Activated CD4-positive, alpha-beta memory T cell treated with anti-CD3 and anti-CD28 coated beads for 36 hours (primary cell): ENCODE measurements around the gene CYRIA. TPM values are rescaled to one million over a fixed set of nuclear protein-coding genes. Genes with fewer than 3 reads are reported as not detected.

Experiments
- CTCF ChIA-PET: fragments of 350-600 bp; sonication (Branson Sonifier 250); formaldehyde crosslinking; loops from one replicate; lab custom pipeline; 2021; ENCODE audit warnings: antibody characterized with exemption, inconsistent platforms; lab: Charles Lee
- POLR2A ChIA-PET: fragments of 350-600 bp; sonication (Branson Sonifier 250); formaldehyde crosslinking; loops from one replicate; lab custom pipeline; 2021; ENCODE audit warnings: antibody characterized with exemption; lab: Charles Lee
- DNase-seq: peaks from one replicate; pipeline ENCODE4 v3.0.0-alpha.2; 2020
- H3K27ac Mint-ChIP-seq: one replicate; pipeline ENCODE4 v1.8.0; 2021; ENCODE audit warnings: mixed read lengths
- H3K27me3 Mint-ChIP-seq: one replicate; pipeline ENCODE4 v1.8.0; 2021; ENCODE audit warnings: mixed read lengths
- H3K36me3 Mint-ChIP-seq: one replicate; pipeline ENCODE4 v1.8.0; 2021; ENCODE audit warnings: mixed read lengths
- H3K4me1 Mint-ChIP-seq: one replicate; pipeline ENCODE4 v1.8.0; 2021; ENCODE audit warnings: low read depth, mixed read lengths
- H3K4me3 Mint-ChIP-seq: one replicate; pipeline ENCODE4 v1.8.0; 2021; ENCODE audit warnings: mild to moderate bottlenecking, mixed read lengths
- H3K9me3 Mint-ChIP-seq: one replicate; pipeline ENCODE4 v1.8.0; 2021; ENCODE audit warnings: mixed read lengths
- intact Hi-C: fragments of 100-400 bp; cut with micrococcal nuclease; formaldehyde crosslinking; loops from one replicate; pipeline ENCODE4 v1.15.1; 2023
- total RNA-seq, 2 experiments: library from RNA; stranded (reverse); gene quantifications; one replicate each; pipeline ENCODE4 v1.2.3, GENCODE V29; 2021

CYRIA gene
- total RNA-seq, 2 experiments from 2014 or later = 0.81 to 0.99 TPM

- Mint-ChIP-seq H3K27ac (no peak overlapping the region), H3K4me1 (peaks cover 9% of the 10 kb centered on the region), H3K36me3 (no peaks in the 10 kb centered on the region), H3K27me3 (peaks cover 5% of the 10 kb centered on the region), H3K4me3 (no peak overlapping the region), H3K9me3 (no peaks in the 10 kb centered on the region)
- intact Hi-C loops = no loop called here
- DNase-seq = no peak
- CTCF ChIA-PET = no interaction called here
- POLR2A ChIA-PET = no interaction called here
Observed at GRCh38 chr2:16633621-16634430, 31.8 kb downstream of the CYRIA start.

- Mint-ChIP-seq H3K4me3 (no peak overlapping the region), H3K36me3 (no peaks in the 10 kb centered on the region), H3K4me1 (no peaks in the 10 kb centered on the region), H3K27me3 (peaks cover 5% of the 10 kb centered on the region), H3K27ac (no peak overlapping the region), H3K9me3 (no peaks in the 10 kb centered on the region)
- intact Hi-C loops = no loop called here
- CTCF ChIA-PET = interaction anchor here (1.0 kb wide), 1 partner anchor 19 kb away, joined by 3 read pairs; no protein-coding TSS in a partner anchor
- DNase-seq = no peak
- POLR2A ChIA-PET = no interaction called here
Observed at GRCh38 chr2:16632598-16632997, 33.0 kb downstream of the CYRIA start.

- Mint-ChIP-seq H3K36me3 (no peaks in the 10 kb centered on the region), H3K4me1 (peaks cover 3% of the 10 kb centered on the region), H3K4me3 (no peak overlapping the region), H3K9me3 (no peaks in the 10 kb centered on the region), H3K27ac (no peak overlapping the region), H3K27me3 (peaks cover 5% of the 10 kb centered on the region)
- ChIA-PET POLR2A (no interaction called here), CTCF (interaction anchor here (1.4 kb wide), 1 partner anchor 8 kb away, joined by 3 read pairs; no protein-coding TSS in a partner anchor)
- no peak for DNase-seq
- intact Hi-C loops = no loop called here
Observed at GRCh38 chr2:16630463-16630862, 35.2 kb downstream of the CYRIA start.

GRCh38 chr2:16629770-16630169 lies 35.9 kb downstream of the CYRIA start:
- Mint-ChIP-seq H3K4me1 (peaks cover 8% of the 10 kb centered on the region), H3K4me3 (no peak overlapping the region), H3K36me3 (no peaks in the 10 kb centered on the region), H3K27ac (no peak overlapping the region), H3K9me3 (no peaks in the 10 kb centered on the region), H3K27me3 (peaks cover 5% of the 10 kb centered on the region)
- intact Hi-C loops = no loop called here
- ChIA-PET CTCF (no interaction called here), POLR2A (no interaction called here)
- no peak for DNase-seq

- ChIA-PET POLR2A (no interaction called here), CTCF (interaction anchor here (1.4 kb wide), 1 partner anchor 20 kb away, joined by 5 read pairs; no protein-coding TSS in a partner anchor)
- DNase-seq = no peak
- Mint-ChIP-seq H3K27me3 (peaks cover 5% of the 10 kb centered on the region), H3K36me3 (no peaks in the 10 kb centered on the region), H3K4me1 (peaks cover 10% of the 10 kb centered on the region), H3K27ac (no peak overlapping the region), H3K4me3 (no peak overlapping the region), H3K9me3 (no peaks in the 10 kb centered on the region)
- intact Hi-C loops = no loop called here
Observed at GRCh38 chr2:16629044-16629443, 36.6 kb downstream of the CYRIA start.

GRCh38 chr2:16628314-16628713 lies 37.3 kb downstream of the CYRIA start:
- Mint-ChIP-seq H3K4me3 (no peak overlapping the region), H3K9me3 (no peaks in the 10 kb centered on the region), H3K27ac (no peak overlapping the region), H3K4me1 (peaks cover 17% of the 10 kb centered on the region), H3K36me3 (no peaks in the 10 kb centered on the region), H3K27me3 (peaks cover 3% of the 10 kb centered on the region)
- POLR2A ChIA-PET = no interaction called here
- intact Hi-C loops = no loop called here
- CTCF ChIA-PET = interaction anchor here (0.6 to 1.4 kb wide), 3 partner anchors 19 to 269 kb away, joined by 4 to 5 read pairs (median 5); no protein-coding TSS in a partner anchor
- no peak for DNase-seq

- H3K4me3 Mint-ChIP-seq = no peak overlapping the region
- ChIA-PET POLR2A (no interaction called here), CTCF (interaction anchor here (1.4 kb wide), 1 partner anchor 18 kb away, joined by 5 read pairs; no protein-coding TSS in a partner anchor)
- no peaks in the 10 kb centered on the region for H3K9me3 Mint-ChIP-seq
- intact Hi-C loops = no loop called here
- peaks cover 29% of the 10 kb centered on the region for H3K4me1 Mint-ChIP-seq
- H3K27ac Mint-ChIP-seq = no peak overlapping the region
- no peaks in the 10 kb centered on the region for H3K36me3 Mint-ChIP-seq
- DNase-seq = no peak
- no peaks in the 10 kb centered on the region for H3K27me3 Mint-ChIP-seq
Observed at GRCh38 chr2:16626997-16627605, 38.5 kb downstream of the CYRIA start.

- intact Hi-C loops = no loop called here
- no peaks in the 10 kb centered on the region for H3K27me3 Mint-ChIP-seq
- H3K4me1 Mint-ChIP-seq = peaks cover 29% of the 10 kb centered on the region
- no peaks in the 10 kb centered on the region for H3K36me3 Mint-ChIP-seq
- ChIA-PET POLR2A (no interaction called here), CTCF (no interaction called here)
- H3K4me3 Mint-ChIP-seq = no peak overlapping the region
- no peak for DNase-seq
- no peaks in the 10 kb centered on the region for H3K9me3 Mint-ChIP-seq
- no peak overlapping the region for H3K27ac Mint-ChIP-seq
Observed at GRCh38 chr2:16626497-16626896, 39.1 kb downstream of the CYRIA start.

- Mint-ChIP-seq H3K4me1 (peaks cover 29% of the 10 kb centered on the region), H3K27me3 (peaks cover 2% of the 10 kb centered on the region), H3K4me3 (no peak overlapping the region), H3K27ac (no peak overlapping the region), H3K9me3 (no peaks in the 10 kb centered on the region), H3K36me3 (no peaks in the 10 kb centered on the region)
- ChIA-PET POLR2A (no interaction called here), CTCF (interaction anchor here (1.9 kb wide), 1 partner anchor 17 kb away, joined by 8 read pairs; no protein-coding TSS in a partner anchor)
- intact Hi-C loops = no loop called here
- DNase-seq = no peak
Observed at GRCh38 chr2:16625759-16626158, 39.9 kb downstream of the CYRIA start.

GRCh38 chr2:16625201-16625729 lies 40.4 kb downstream of the CYRIA start:
- CTCF ChIA-PET = interaction anchor here (1.9 kb wide), 1 partner anchor 16 kb away, joined by 8 read pairs; no protein-coding TSS in a partner anchor
- H3K4me3 Mint-ChIP-seq = no peak overlapping the region

GRCh38 chr2:16624436-16624780 lies 41.2 kb downstream of the CYRIA start:
- POLR2A ChIA-PET = no interaction called here
- no peak overlapping the region for H3K4me3 Mint-ChIP-seq
- intact Hi-C loops = no loop called here
- peaks cover 29% of the 10 kb centered on the region for H3K4me1 Mint-ChIP-seq
- no peaks in the 10 kb centered on the region for H3K36me3 Mint-ChIP-seq
- H3K27me3 Mint-ChIP-seq = peaks cover 4% of the 10 kb centered on the region
- no peaks in the 10 kb centered on the region for H3K9me3 Mint-ChIP-seq
- CTCF ChIA-PET = interaction anchor here (1.9 kb wide), 1 partner anchor 16 kb away, joined by 8 read pairs; no protein-coding TSS in a partner anchor
- no peak for DNase-seq
- H3K27ac Mint-ChIP-seq = no peak overlapping the region

More at GRCh38 chr2:16625201-16625729, 40.4 kb downstream of the CYRIA start:
- no peak for DNase-seq
- intact Hi-C loops = no loop called here
- peaks cover 29% of the 10 kb centered on the region for H3K4me1 Mint-ChIP-seq
- no peaks in the 10 kb centered on the region for H3K9me3 Mint-ChIP-seq
- H3K27ac Mint-ChIP-seq = no peak overlapping the region
- H3K27me3 Mint-ChIP-seq = peaks cover 4% of the 10 kb centered on the region
- POLR2A ChIA-PET = interaction anchor here (0.5 kb wide), 1 partner anchor 743 kb away, joined by 4 read pairs; no protein-coding TSS in a partner anchor
- no peaks in the 10 kb centered on the region for H3K36me3 Mint-ChIP-seq
